C4-2B (cell line): ENCODE data around the gene FSTL1.
A peak's percentile ranks its signal among the peaks of the same experiment; 100 is the strongest.

Experiments
- H3K27ac ChIP-seq: fragments of 450-650 bp; 2 replicates; pipeline ENCODE4 v1.5.1; 2017
- ZFX ChIP-seq: fragments of 450-650 bp; IDR thresholded peaks from 2 replicates; pipeline ENCODE4 v1.6.1; 2017
- TF ChIP-seq, protein P1 (sequence below): fragments of 450-650 bp; conservative IDR thresholded peaks from 2 replicates; pipeline ENCODE4 v1.5.1; 2017; ENCODE audit warnings: mild to moderate bottlenecking

The FSTL1 gene

DNA sequence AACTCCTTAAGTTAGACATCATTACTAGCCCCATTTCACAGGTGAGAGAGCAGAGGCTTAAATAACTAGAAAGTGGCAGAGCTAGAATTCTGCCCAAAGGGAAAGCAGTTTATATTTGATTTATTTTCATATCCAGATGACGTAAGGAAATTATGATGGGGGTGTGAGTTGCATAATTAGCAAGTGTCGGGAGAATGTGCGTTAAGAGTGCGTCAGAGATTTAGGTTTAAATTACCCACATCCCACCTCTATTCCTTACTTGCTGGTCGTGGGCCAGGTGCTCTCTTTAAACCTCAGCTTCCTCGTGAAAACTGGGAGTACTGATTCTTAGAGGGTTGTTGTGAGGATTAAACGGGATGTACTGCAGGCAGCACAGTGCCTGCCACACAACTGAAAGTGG lies 32.3 kb downstream of the FSTL1 start:
- TF ChIP-seq ZFX: no peak
- peak overlapping the region; percentile 79 for H3K27ac ChIP-seq

DNA sequence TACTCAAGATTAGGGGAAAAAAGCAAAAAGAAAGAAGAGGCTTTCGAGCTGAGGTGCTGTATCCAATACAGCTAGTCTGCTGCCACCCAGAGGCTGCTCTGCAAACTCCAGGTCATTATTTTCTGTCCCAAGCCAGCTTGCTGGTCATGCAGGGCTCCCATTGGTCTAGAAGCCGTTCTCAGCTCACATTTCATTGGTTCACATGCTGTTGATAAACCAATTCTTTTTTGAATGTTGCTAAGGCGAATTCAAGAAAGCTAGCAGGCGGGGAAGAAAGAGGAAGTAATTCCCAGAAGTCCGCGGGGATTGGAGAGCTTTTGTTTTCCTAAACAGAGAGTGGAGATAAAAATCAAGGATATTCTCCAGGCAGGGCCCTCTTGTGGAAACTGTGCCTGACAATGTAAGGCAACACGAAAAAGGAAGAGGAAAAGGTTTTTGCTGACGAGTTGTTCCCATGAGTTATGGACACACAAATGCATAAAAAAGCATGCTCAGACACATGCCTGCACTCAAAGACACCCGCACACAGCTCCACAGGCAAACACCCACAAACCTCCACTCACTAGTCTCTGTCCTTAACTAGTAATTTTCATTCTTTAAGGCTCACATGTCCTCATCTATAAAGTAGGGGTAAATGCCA lies 33.4 kb downstream of the FSTL1 start:
- no peak for TF ChIP-seq ZFX
- TF ChIP-seq, protein P1, sequence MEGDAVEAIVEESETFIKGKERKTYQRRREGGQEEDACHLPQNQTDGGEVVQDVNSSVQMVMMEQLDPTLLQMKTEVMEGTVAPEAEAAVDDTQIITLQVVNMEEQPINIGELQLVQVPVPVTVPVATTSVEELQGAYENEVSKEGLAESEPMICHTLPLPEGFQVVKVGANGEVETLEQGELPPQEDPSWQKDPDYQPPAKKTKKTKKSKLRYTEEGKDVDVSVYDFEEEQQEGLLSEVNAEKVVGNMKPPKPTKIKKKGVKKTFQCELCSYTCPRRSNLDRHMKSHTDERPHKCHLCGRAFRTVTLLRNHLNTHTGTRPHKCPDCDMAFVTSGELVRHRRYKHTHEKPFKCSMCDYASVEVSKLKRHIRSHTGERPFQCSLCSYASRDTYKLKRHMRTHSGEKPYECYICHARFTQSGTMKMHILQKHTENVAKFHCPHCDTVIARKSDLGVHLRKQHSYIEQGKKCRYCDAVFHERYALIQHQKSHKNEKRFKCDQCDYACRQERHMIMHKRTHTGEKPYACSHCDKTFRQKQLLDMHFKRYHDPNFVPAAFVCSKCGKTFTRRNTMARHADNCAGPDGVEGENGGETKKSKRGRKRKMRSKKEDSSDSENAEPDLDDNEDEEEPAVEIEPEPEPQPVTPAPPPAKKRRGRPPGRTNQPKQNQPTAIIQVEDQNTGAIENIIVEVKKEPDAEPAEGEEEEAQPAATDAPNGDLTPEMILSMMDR: peak; percentile 99
- H3K27ac ChIP-seq: peak overlapping the region; percentile 82

DNA sequence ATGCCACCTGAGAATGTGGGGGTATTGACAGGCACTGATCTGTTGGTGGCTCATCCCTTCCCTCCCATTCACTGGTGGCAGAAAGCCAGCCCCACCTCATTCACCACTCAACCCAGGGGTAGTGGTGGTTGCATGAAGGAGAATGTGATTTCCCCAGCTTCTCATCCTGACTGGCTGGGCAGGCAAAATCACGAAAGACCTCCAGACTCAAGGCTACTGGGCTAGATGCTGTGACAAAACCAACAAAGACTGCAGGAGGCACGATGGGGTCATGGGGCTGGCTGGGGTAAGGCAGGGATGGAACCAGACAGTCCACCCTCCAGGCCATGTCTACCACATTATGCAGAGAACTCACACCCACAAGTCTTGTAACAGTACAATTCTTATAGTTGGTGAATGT lies 33.9 kb downstream of the FSTL1 start:
- TF ChIP-seq, protein P1: no peak
- peak overlapping the region; percentile 82 for H3K27ac ChIP-seq

DNA sequence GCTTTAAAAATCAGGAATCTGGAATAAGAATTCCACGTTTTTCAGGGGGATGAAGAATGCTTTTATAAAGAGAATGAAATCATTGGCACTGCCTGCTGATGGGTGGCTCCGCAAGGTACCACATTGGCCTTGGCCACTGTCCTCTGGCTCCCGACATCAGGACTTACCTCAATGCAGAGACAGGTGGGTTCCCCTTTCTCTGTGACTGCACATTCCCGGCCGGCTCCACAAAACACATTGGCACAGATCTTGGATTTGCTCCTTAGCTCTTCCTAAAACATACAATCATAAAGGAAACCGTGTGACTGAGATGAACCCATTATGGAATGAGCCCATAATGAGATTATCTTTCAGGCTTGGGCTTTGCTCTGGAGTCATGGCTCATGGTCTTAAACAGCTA lies 35.0 kb downstream of the FSTL1 start:
- TF ChIP-seq, protein P1: no peak
- no peak for TF ChIP-seq ZFX
- H3K27ac ChIP-seq: no peak overlapping the region; the same call in 1 of the 2 replicates

DNA sequence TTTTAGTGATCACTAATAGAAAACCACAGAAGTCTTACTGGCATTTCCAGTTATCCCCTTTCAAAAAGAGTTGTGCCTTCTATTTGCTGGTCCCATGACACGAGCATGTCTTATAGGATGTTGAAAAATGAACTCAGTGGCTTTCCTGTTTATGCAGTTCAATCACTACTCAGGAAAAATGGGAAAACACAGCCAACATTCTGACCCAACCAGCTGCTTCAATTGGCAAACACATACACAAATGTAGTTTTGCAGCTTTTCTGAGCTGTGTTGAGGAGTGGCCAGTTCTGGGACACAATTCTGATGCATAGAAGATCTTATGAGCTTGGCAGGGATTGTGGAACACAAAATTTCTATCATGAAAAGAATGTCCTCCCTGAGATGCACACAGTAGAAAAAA lies 40.3 kb downstream of the FSTL1 start:
- H3K27ac ChIP-seq: no peak overlapping the region
- TF ChIP-seq, protein P1: no peak
- no peak for TF ChIP-seq ZFX

DNA sequence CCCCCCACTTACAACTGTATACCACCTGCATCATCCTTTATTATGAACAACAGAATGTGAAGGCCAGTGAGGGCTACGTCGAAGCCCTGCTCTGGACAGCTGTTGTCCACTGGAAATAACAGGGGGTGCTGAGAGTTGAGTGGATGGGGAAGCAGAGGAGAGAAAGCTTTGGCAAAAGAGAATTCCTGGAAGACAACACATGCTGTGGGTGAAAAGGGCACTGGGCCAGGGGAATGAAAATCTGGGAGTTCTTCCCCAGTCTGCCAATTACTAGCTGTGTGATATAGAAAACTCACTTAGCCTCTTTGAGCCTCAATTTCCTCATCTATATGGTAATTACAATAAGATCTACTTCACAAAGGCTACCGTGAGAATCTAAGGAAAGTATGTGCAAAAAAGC lies 40.7 kb downstream of the FSTL1 start:
- TF ChIP-seq ZFX: no peak
- TF ChIP-seq, protein P1: no peak
- no peak overlapping the region for H3K27ac ChIP-seq

DNA sequence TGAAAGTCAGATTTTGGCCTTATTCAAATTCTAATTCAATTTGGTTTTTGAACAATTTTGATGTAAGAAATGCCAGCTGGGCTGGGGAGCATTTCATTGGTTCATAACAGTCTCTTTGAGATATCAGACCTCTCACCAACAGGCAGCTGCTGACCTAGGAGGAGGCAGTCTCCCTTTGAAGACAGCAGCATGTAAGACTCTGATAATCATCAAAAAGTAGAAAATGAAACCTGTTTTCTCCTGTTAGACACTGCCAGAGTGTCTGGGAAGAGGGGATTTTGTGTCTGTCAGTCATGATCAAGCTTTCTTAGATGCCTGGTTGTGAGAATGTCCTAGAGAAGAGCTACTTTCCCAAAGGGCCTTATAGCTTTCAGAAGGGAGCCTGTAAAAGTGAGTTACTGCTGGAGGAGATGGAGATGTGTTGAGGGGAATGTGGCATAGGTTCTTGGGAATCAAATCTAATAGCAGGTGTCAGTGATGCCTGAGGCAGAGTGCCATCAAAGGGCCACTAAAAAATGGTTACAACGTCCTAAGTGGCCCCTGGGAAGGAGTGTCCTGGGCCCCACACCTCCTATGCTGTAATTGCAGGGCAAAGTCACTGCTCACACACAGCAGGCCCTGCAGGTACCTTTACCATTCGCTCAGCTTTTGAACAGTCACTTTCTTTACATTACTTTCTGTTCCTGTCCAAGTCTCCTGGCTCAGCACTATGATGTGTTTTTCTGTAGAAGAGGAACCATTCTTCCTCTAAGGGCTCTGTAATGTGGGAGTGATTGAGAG lies 43.1 kb downstream of the FSTL1 start:
- no peak for TF ChIP-seq ZFX
- TF ChIP-seq, protein P1: no peak
- H3K27ac ChIP-seq: no peak overlapping the region
